HepG2 (cell line): ENCODE data around the gene AMIGO1. TPM values are rescaled to one million over a fixed set of nuclear protein-coding genes. Genes with fewer than 3 reads are reported as not detected.

Source experiments
- ATAC-seq: fragments of 200-7000 bp; cut with Tn5 transposase; 3 replicates; pipeline ENCODE4 v1.9.1; 2020; ENCODE audit warnings: mild to moderate bottlenecking, moderate library complexity
- BruUV-seq: library from RNA; stranded (reverse); fragments of 400-500 nt; replicated peaks from 2 replicates; lab custom pipeline; 2021; lab: Mats Ljungman, UMichigan
- CTCF ChIA-PET: fragments of 300-600 bp; formaldehyde crosslinking; extraction: SDS; loops from one replicate; lab custom pipeline; 2021; ENCODE audit warnings: low total read pairs, inconsistent platforms, low intra/inter-chr PET ratio; lab: Yijun Ruan, JAX
- POLR2A ChIA-PET: fragments of 350-600 bp; sonication (Branson Sonifier 250); formaldehyde crosslinking; loops from one replicate; lab custom pipeline; 2020; ENCODE audit warnings: antibody characterized with exemption, inconsistent platforms; lab: Yijun Ruan, JAX
- DNase-seq: peaks from one replicate; pipeline ENCODE4 v3.0.0-alpha.2; 2015; ENCODE audit warnings: low spot score
- FAIRE-seq: peaks from 3 replicates; lab custom pipeline; 2011; peaks lifted over from hg19 to GRCh38; lab: Jason Lieb, UNC
- H2AFZ ChIP-seq: one replicate; pipeline ENCODE4 v1.6.1; 2011; ENCODE audit warnings: low read length, inconsistent platforms
- H3K27ac ChIP-seq: fragments of 300-600 bp; 3 replicates; pipeline ENCODE4 v1.8.0; 2011; ENCODE audit warnings: mixed run types, mild to moderate bottlenecking, mixed read lengths, low read length, inconsistent platforms; ENCODE audit not compliant: insufficient read depth; ENCODE audit errors: extremely low read length
- H3K27me3 ChIP-seq, 2 experiments: fragments of 200-600 bp in 1 of 2; 2 replicates in 1 of 2; 3 replicates in 1 of 2; pipeline versions ENCODE4 v1.6.0 to v1.8.0; 2011; ENCODE audit warnings: low read length in 2 of 2, mild to moderate bottlenecking in 2 of 2, moderate library complexity in 2 of 2, inconsistent platforms in 1 of 2; ENCODE audit not compliant: insufficient read depth in 2 of 2, control insufficient read depth in 1 of 2
- H3K36me3 ChIP-seq, 2 experiments: fragments of 200-600 bp in 1 of 2; replicated peaks in 1 of 2; 2 replicates in 1 of 2; 3 replicates in 1 of 2; pipeline versions ENCODE4 v1.5.1 to v1.8.0; 2011; ENCODE audit warnings: low read length in 2 of 2, inconsistent platforms in 1 of 2; ENCODE audit not compliant: insufficient read depth in 2 of 2, control insufficient read depth in 1 of 2
- H3K4me1 ChIP-seq: 2 replicates; pipeline ENCODE4 v1.5.1; 2012; ENCODE audit warnings: low read length, inconsistent platforms; ENCODE audit not compliant: insufficient read depth
- H3K4me2 ChIP-seq: 2 replicates; pipeline ENCODE4 v1.6.0; 2011; ENCODE audit warnings: low read depth, low read length, inconsistent platforms
- H3K4me3 ChIP-seq, 3 experiments: fragments of 200-600 bp in 1 of 3; sonication (generic), shearing (Covaris generic) in 1 of 3; replicated peaks in 1 of 3; 2 replicates each; pipeline ENCODE4 v1.5.1; 2011 to 2016; ENCODE audit warnings: low read length in 3 of 3, inconsistent platforms in 2 of 3, low read depth in 2 of 3, mild to moderate bottlenecking in 2 of 3, control low read depth in 1 of 3, mixed read lengths in 1 of 3; ENCODE audit not compliant: insufficient read depth in 1 of 3
- H3K79me2 ChIP-seq: one replicate; pipeline ENCODE4 v1.6.1; 2011; ENCODE audit warnings: low read length, inconsistent platforms; ENCODE audit not compliant: insufficient read depth
- H3K9ac ChIP-seq: 2 replicates; pipeline ENCODE4 v1.6.0; 2011; ENCODE audit warnings: mild to moderate bottlenecking, low read depth, low read length, inconsistent platforms; ENCODE audit not compliant: insufficient read depth
- H3K9me3 ChIP-seq: 2 replicates; pipeline ENCODE4 v1.5.1; 2012; ENCODE audit warnings: mild to moderate bottlenecking, low read length
- H4K20me1 ChIP-seq: 2 replicates; pipeline ENCODE4 v1.6.0; 2011; ENCODE audit warnings: inconsistent platforms, mild to moderate bottlenecking, low read length, moderate library complexity; ENCODE audit not compliant: insufficient read depth
- MAZ ChIP-seq, 2 experiments: sonication (generic) in 1 of 2; formaldehyde crosslinking in 1 of 2; IDR thresholded peaks; 2 replicates each; pipeline versions ENCODE4 v1.5.0 to v1.6.1; 2012 to 2020; ENCODE audit warnings: low read depth in 2 of 2, mild to moderate bottlenecking in 2 of 2, borderline replicate concordance in 1 of 2, improper control_type of control experiment in 1 of 2, low read length in 1 of 2, missing genetic modification reagents in 1 of 2, moderate library complexity in 1 of 2
- NPAS2 ChIP-seq: sonication (generic); formaldehyde crosslinking; IDR thresholded peaks from 2 replicates; pipeline ENCODE4 v1.8.0; 2022; ENCODE audit warnings: mild to moderate bottlenecking, missing genetic modification reagents, borderline replicate concordance
- TRIM22 ChIP-seq: fragments of 450-650 bp; IDR thresholded peaks from 2 replicates; pipeline ENCODE4 v1.6.1; 2017
- ZBTB14 ChIP-seq: sonication (generic); formaldehyde crosslinking; IDR thresholded peaks from 2 replicates; pipeline ENCODE4 v1.4.0; 2020; ENCODE audit warnings: missing genetic modification reagents
- ZNF225 ChIP-seq: sonication (generic); formaldehyde crosslinking; IDR thresholded peaks from 2 replicates; pipeline ENCODE4 v1.4.0; 2020; ENCODE audit warnings: mild to moderate bottlenecking, missing genetic modification reagents
- ZNF260 ChIP-seq: sonication (generic); formaldehyde crosslinking; IDR thresholded peaks from 2 replicates; pipeline ENCODE4 v1.4.0; 2020; ENCODE audit warnings: missing genetic modification reagents, low read depth, mild to moderate bottlenecking, borderline replicate concordance
- ZNF280B ChIP-seq: sonication (generic); formaldehyde crosslinking; IDR thresholded peaks from 2 replicates; pipeline ENCODE4 v1.5.0; 2020; ENCODE audit warnings: missing genetic modification reagents, mild to moderate bottlenecking, borderline replicate concordance
- ZNF329 ChIP-seq: sonication (generic); formaldehyde crosslinking; IDR thresholded peaks from 2 replicates; pipeline ENCODE4 v1.9.0; 2021; ENCODE audit warnings: low read depth, mild to moderate bottlenecking, missing genetic modification reagents
- ZNF552 ChIP-seq: sonication (generic); formaldehyde crosslinking; IDR thresholded peaks from 2 replicates; pipeline ENCODE4 v1.9.0; 2022; ENCODE audit warnings: missing genetic modification reagents, mild to moderate bottlenecking, borderline replicate concordance
- ZNF687 ChIP-seq: sonication (generic); formaldehyde crosslinking; IDR thresholded peaks from 2 replicates; pipeline ENCODE4 v1.5.1; 2020; ENCODE audit warnings: mild to moderate bottlenecking, missing genetic modification reagents, moderate library complexity
- WGBS: methylation state at CpG from one replicate; pipeline ENCODE4 v1.1.6; 2017; ENCODE audit warnings: low lambda C conversion rate; 5-methylcytosine and 5-hydroxymethylcytosine counted together
- in situ Hi-C: cut with HindIII; loops from 2 replicates; pipeline ENCODE4 v1.10.0; 2017; ENCODE audit warnings: low pct_unique_long_range_greater_than_20kb; ENCODE audit not compliant: extremely low pct_ligation_motif_present
- intact Hi-C: fragments of 100-400 bp; cut with micrococcal nuclease; formaldehyde crosslinking; loops from one replicate; pipeline ENCODE4 v1.10.0; 2022; ENCODE audit not compliant: unreplicated experiment
- polyA plus RNA-seq, 8 experiments: library from polyadenylated mRNA; depleted of rRNA in 3 of 8; stranded (reverse) in 7 of 8; unstranded in 1 of 8; fragments of >200 nt; fragmentation: Illumina TruSeq in 4 of 8; extraction: Trizol in 4 of 8; gene quantifications; 2 replicates each; pipeline versions ENCODE4 v1.2.1 to v1.2.3, GENCODE V29; 2011 to 2016; ENCODE audit warnings: low read depth in 4 of 8, missing spikeins in 1 of 8, mixed read lengths in 1 of 8; ENCODE audit not compliant: insufficient read depth in 1 of 8
- total RNA-seq, 5 experiments: library from RNA; depleted of rRNA; stranded (reverse); fragments of >200 nt; fragmentation: Illumina TruSeq; extraction: Trizol; gene quantifications; 2 replicates each; pipeline ENCODE4 v1.2.3, GENCODE V29; 2016; ENCODE audit warnings: low read depth in 1 of 5

The AMIGO1 gene
- total and polyA plus RNA-seq, 2 of the 13 experiments (the other 11 are each of a cell fraction or from before 2014, with no cell fraction given), result 0.40 to 1.3 TPM

GRCh38 chr1:109542657-109543056, 33.1 kb upstream of the AMIGO1 start:
- Histone ChIP-seq H3K36me3 (no peaks in the 10 kb centered on the region), H3K4me3 (no peak overlapping the region), H3K9ac (no peak overlapping the region), H3K79me2 (peaks cover 11% of the 10 kb centered on the region), H3K27me3 (peaks cover 7 to 19% of the 10 kb centered on the region in 2 experiments; a peak in 3 of 5 replicates), H3K4me2 (no peak overlapping the region), H3K4me1 (peaks cover 50% of the 10 kb centered on the region), H3K9me3 (no peaks in the 10 kb centered on the region), H2AFZ (no peak overlapping the region), H3K27ac (no peak overlapping the region), H4K20me1 (no peaks in the 10 kb centered on the region)
- 71% methylated on average over 5 of the region's 10 CpGs for WGBS
- ATAC-seq (no peak), DNase-seq (no peak), FAIRE-seq (no peak)
- BruUV-seq, result no TSS peak
- intact Hi-C loops (loop anchor here (2.0 to 10.0 kb wide), 2 partner anchors 96 to 442 kb away; partner anchors contain the start of gene AHCYL1), in situ Hi-C loops (loop anchor here (10.0 kb wide), 1 partner anchor 172 kb away; the partner anchor contains the start of gene GSTM5)
- TF ChIP-seq ZNF687 (no peak), NPAS2 (CRISPR knock-in tag) (no peak), ZBTB14 (no peak), ZNF329 (no peak), ZNF280B (CRISPR knock-in tag) (no peak), ZNF225 (no peak), ZNF260 (CRISPR knock-in tag) (no peak), TRIM22 (no peak), MAZ (IDR thresholded peaks at IDR 0.05; ENCODE audit: borderline replicate concordance, low read depth, low read length) (no peak), MAZ (CRISPR knock-in tag; IDR thresholded peaks at IDR 0.05; ENCODE audit: low read depth) (no peak), ZNF552 (CRISPR knock-in tag) (no peak)
- CTCF ChIA-PET, result no interaction called here
- POLR2A ChIA-PET, result no interaction called here
